Putamen (tissue), 1 donor: ENCODE data around the gene ALAS1.

Source experiments
- DNase-seq: peaks from one replicate; pipeline ENCODE4 v3.0.0-alpha.2; 2016; ENCODE audit warnings: low spot score

The ALAS1 gene

DNA sequence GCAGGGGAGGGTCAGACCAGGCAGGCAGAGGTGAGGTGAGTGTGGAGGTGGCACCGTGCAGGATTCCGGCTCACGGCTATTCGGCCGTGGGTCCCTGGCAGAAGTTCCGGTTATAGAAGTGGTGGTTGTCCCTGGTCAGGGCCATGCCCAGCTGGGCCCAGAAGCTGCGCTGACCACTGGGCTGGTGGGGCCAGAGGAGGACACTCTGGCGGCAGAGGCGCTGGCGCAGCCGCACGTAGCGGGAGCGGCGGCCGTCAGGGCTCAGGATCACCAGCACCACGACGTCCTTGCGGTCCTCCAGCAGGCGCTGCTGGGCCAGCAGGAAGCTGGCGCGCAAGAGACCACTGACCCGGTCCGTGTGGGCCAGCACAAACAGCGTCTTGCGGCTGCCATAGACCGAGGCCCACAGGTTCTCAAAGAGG lies 23.2 kb downstream of the ALAS1 start:
- no peak for DNase-seq

DNA sequence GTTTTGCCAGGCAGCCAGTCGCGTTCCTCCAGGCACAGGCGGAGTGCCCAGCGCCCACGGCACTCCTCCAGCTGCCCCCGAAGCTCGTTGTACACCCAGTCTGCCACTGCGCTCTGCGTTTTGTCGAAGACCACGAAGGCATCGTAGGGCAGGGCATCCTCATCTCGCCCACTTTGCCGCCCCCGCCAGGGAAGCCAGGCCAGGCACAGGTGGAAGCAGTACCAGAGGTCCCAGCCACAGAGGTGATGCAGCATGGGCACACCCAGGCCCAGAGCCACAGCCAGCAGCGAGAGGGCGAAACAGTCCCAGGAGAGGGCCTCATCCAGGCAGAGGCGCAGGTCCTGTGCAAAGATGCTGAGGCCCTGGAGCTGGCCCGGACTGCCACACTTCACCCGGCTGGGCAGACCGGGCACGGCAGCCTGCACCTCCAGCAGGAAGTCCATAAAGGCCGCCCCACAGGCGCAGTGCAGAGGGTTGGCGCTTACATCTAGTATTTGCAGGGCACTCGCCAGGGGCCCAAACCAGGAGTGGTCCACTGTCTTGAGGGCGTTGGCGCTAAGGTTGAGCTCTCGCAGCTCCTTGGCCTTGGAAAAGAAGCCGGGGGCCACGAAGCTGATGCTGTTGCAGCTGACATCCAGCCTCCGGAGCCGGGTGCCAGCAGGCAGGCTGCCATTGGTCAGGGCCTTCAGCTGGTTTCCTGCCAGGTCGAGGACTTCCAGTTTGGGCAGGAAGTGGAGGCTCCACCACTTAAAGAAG lies 23.8 kb downstream of the ALAS1 start:
- no peak for DNase-seq

DNA sequence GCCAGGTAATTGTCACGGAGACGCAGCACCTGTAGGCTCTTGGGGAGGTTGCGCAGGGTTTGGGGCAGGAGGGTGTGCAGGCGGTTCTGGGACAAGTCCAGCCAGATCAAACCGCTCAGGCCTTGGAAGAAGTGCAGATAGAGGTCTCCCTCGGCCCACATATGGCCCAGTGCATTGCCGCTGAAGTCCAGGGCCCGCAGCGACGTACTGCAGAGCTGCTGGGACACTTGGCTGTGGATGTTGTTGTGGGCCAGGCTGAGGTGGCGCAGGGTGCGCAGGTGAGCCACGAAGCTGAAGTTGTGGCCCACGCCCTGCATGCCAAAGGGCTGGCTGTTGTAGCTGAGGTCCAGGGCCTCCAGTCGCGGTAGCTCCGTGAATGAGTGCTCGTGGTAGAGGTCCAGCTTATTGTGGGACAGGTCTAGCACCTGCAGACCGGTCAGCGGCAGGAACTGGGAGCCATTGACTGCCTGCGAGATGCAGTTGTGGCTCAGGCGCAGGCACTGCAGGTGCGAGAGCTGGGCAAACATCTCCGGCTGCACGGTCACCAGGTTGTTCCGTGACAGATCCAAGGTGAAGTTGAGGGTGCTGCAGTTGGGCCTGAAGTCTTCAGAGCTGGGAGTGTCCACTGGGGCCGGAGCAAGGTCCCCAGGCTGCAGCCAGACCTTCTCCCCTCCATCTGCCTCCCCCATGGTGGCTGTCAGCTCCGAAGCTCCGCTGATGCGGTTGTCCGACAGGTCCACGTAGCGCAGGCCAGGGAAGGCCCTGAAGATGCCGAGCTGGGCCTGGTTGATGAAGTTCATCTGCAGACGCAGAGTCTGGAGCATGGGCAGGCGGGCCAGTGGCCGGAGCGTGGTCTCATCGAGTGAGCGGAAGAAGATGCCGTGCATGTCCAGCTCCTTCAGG lies 24.6 kb downstream of the ALAS1 start:
- DNase-seq, result no peak

DNA sequence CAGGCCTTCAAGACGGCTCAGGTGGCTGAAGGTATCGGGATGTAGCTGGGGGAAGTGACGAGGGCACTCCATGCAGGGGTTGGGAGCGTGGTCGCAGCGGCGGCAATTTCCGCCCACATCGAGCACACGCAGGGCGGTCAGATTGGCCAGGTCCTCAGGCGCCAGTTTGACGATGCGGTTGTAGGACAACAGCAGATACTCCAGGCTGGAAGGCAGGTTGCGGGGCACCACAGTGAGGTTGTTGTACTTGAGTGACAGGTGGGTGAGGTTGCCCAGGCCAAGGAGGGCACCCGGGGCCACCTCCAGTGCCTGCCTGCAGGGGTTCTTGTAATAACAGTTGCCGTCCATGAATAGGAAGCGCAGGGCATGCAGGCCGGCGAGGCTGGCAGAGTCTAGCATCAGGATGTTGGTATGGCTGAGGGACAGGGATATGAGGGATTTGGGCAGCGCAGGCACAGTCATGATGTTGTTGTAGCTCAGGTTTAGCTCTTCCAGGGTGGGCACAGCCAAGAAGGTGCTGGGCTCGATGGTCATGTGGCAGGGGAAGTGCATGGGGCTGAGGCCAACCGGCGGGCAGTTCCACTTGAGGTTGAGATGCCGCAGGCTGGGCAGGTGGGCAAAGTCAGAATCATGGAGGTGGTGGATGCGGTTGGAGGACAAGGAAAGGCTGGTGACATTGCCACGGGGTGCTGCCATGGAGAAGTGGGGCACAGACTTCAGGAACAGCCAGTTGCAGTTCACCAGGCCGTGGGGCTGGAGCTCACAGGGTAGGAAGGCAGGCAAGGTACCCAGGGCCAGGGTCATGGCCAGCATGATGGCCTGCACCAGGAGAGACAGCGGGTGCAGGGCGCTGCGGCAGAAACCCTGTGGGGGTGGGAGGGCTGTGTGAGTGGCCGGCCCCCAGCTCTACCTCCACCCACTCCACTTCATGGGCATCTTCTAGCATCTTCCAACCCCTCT lies 25.8 kb downstream of the ALAS1 start:
- no peak for DNase-seq

DNA sequence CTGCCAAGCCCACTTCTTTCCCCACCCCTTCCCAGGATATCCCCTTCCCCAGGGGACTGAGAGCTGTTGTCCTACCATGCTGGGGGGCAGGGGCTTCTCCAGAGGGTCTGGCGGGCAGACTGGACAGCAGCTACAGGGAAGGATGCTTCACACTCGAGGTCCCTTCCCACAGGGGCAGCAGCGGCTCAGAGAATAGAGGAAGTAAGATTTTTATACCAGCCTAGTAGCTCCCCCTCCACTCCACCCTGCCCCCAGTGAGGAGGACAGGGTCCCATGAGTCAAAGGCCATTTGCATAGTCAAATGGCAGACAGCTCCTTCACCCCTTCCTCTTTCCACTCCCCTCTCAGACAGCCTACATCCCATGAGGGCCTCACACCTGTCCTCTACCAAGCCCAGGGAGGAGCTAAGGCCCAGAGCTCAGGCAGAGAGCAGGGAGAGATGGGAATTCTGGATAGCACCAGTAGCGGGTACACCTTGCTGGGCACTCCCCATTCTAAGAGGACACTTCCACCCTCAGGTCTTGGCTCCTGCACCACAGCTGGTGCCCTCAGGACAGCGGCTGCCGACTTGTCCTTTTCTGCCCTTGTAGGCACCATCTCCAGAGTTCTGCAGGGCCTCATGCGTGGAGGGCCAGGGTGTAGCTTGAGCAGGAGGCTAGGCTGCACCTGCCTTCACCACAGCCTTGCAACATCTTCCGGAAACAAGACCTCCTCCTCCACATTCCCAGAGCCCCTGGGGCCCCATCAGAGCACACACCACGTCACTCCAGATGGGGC lies 27.7 kb downstream of the ALAS1 start, which contains the start of gene TLR9:
Gene TLR9 (minus strand): TSS at position 194 of the 777 bp plus-strand sequence. CDS start 116 bp downstream, at position 78.
- no peak for DNase-seq

DNA sequence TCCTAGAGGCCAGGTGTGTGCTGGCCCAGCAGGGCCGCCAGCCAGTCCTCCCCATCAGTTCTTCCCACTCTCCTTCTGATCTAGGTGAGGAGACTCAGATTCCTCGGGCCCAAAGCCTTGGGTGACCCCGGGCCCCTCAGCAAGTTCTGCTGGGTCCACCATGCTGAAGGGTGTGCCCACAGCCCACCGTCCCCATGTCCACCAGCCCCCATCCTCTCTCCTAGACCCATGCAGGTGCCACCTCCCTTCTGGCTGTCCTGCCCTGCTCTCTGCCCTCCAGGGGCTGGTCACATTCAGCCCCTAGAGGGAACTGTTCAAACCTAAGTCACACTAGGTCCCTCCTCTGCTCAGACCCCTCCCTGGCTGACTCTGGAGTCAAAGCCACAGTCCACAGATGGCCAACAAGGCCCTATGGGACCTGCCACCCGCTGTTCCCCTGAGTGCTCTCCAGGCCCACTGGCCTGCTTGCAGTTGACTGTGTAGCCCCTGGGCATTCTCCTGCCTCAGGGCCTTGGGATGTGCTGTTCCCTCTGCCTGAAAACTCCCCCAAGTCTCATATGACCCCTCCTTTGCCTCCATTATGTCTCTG lies 28.4 kb downstream of the ALAS1 start:
- DNase-seq, result no peak

DNA sequence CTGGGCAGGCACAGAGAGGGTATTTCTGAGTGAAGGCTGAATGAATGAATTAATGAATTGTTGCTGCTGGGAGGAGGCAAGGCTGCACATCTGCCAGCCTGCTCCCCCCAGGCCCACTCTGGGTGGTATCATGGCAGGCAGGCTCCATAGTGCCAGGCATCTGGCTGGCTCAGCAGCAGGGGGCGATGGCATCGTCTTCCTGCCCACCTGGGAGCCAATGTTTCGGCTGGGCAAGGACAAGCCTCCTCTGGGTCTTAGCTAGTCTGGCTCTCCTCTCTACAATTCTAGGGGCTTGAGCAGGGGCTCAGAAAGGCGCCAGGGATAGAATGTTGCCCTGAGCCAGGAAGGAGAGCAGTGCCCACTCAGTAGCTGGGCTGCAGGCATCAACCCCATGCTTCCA lies 29.2 kb downstream of the ALAS1 start:
- DNase-seq, result no peak

DNA sequence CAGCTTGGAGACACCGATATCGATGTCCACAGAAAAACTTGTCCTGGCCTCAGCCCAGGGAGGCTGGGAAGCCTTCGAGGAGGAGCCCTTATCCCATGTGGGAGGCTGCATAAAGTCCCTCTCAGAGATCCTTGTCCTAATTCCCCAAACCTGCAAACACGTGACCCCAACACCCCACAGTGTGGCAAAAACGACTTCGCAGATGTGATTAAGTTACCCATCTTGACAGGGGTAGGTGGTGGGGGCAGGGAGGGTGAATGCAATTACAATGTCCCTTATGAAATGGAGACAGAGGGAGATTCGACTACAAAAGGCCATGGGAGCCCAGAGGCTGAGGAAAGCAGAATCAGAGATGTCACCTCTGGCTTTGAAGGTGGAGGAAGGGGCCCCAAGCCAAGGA lies 29.8 kb downstream of the ALAS1 start:
- DNase-seq, result no peak

DNA sequence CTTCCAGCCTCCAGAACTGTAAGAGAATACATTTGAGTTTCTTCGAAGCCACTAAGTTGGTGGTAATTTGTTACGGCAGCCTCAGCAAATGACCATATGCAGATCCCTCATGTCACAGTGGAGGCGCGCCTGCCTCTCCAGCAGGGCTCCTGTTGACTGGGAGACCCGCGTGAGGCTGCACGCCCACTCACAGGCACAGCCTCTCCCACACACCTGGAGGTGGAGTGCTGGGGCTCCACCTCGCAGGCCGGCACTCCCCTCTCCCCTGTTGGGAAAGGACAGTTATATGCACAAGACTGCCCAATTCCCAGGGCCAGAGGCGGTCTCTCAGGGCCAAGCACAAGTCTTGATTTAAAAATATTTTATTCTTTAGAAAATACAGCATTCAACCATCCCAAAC lies 30.3 kb downstream of the ALAS1 start:
- no peak for DNase-seq

DNA sequence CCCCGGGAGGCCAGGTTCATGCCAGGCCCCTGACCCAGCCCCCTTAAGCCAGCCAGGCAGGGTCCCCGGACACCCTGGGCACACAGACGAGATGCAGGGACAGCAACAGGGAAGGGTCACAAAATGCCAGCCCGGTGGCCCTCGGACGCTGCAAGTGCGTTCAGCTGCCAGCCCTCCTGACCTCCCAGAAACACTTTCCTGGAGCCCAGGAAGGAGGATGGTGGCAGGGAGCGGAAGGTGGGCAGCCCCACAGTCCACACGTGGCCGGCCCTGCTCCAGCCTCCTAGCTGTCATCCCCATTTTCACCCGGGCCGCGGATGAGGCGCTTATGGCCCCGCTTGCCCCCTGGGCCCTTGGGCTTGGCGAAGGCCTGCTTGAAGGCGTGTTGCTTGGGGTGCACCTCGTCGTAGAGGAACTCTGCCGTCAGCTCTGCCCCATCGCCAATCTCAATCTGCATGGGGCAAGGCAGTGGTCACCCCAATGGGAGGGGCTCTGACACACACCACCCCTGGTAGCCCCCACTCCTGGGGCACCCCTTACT lies 30.9 kb downstream of the ALAS1 start:
- no peak for DNase-seq

DNA sequence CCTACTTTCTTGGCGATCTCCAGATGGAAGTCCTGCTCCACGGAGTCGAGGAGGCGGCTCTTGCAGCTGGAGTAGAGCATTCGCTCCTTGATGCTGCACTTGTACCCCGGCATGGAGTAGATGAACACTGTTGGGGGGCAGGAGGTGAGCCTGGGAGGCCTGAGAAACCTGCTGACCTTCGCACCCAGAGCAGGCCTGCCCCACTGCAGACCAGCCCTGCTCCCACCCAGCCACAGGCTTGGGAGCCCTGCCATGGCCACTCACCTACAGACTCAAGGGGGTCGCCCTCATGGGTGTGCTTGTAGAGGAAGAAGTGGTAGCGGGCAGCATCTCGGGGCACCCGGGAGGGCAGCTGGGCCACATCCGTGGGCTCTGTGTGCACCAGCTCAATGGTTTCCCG lies 31.7 kb downstream of the ALAS1 start:
- DNase-seq, result no peak

DNA sequence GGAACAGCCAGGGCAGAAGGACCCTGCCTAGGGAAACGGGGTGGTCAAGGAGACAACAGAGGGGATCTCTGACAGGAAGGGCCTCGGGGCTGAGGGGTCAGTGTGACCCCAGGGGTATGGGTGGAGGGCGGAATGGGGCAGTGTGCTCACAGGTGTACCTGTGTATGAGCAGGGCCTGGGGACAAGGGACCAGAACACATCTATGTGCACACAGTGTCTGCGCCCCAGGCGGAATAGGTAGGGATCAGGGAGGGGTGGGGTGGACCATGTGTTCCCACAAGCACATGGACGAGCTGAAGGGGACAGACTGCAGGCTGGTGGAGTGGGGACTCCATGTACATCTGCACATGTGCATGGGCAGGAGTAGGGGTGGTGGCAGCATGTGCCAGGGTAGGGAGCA lies 32.5 kb downstream of the ALAS1 start:
- no peak for DNase-seq

DNA sequence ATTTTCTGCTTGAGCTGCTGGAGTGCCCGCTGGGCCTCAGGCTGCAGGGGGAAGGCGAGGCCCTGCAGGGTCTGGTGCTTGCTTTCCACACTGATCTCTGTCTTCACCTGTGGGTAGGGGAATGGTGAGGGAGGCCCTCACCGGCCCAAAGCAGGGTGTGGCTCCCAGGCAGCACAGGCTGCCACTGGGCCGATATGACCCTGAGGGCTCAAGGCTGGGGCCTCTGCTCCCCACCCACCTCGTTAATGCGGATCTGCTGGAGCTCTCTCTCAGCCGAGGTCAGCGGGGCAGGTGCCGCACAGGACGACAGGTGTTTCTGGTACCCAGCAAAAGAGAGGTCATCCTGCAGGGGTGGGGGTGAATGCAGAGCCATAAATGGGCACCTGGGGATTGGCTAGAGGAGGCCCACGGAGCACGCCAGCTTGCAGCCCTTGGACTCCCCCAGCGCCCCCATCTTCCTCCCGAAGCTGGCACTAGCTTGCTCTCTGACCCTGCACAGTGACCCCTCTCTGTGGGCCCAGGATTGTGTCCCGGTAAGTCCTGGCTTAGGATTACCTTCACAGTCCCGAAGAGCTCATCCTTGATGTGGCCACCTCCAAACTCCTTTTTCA lies 33.0 kb downstream of the ALAS1 start:
- no peak for DNase-seq

DNA sequence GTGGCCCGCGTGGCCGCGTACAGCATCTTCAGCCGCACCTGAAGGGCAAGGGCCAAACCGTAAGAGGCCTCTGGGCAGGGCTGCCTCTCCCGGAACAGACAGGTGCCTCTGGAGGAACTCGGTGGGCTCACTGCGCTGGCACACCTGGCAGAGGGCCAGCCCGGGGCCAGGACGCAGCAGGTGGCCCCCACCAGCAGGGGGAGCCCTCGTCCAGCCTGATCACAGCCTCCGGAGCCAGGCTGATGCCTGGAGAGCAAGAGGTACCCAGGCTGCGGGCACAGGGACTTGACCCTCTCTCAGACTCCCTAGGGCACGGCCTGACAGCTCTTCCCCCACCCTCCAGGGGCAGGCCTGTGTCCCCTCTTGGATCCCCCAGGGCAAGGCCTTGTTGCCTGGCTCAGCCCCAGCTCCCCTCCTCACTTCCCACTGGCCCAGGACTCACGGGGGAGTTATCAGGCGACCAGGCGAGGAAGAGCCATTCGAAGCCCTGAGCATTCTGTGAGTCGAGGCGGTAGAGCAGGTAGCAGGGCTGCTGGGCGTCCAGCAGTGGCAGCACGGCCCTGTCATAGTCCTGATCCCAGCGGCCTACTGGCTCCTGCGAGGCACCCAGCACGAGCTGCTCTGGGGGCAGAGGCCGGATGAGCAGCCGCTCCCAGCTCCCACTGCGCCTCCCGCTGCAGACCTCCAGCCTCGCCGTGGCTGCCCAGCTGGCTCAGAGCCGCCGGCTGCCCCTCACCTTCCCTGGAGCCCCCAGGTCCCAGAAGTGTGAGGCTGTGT lies 33.7 kb downstream of the ALAS1 start:
- no peak for DNase-seq

DNA sequence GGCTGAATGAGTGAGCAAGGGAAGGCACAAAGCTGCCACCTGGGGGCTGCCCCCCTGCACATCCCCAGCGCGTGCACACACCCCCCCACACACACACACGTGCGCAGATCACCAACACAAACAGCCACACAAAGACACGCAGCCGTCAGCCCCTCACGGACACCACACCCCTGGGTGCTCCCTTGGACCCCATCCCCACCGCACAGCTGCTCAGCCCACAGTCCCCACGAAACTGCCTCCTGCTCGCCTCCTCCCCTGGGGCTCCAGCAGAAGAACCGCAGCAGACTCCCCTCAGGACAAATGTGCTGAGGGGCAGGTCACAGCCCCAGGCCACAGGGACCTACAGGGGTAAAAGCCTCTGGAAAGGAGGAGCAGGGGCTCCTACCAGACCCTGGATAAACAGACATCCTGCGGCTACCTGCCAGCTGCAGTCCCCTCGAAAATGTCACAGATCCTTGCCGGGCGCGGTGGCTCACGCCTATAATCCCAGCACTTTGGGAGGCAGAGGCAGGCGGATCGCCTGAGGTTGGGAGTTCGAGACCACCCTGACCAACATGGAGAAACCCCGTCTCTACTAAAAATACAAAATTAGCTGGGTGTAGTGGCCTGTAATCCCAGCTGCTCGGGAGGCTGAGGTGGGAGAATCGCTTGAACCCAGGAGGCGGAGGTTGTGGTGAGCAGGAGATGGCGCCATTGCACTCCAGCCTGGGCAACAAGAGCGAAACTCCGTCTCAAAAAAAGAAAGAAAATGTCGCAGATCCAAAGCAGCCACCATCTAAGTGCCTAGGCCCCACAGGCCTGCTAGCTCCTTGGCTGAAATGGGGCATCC lies 34.5 kb downstream of the ALAS1 start:
- no peak for DNase-seq

DNA sequence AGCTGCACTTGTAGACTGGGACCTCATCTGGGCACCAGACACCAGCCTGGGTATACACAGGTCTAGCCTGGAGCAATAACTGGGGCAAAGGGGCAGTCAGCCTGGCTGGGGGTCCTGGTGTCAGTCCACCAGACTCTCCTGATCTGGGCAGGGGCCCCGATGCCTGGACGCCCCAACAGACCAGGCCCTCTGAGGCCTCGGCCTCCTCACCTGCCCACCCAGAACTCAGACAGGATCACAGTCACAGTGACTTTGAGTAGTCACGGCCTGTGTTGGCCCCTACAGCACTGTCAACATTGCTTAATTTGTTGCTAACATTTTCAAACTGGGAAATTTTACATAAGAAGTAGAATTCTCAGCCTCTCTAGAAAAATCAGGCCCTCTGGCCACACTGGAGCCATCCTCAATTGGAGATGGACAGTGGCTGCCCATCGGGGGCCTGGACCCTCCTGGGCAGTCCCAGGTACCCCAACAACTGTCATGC lies 35.2 kb downstream of the ALAS1 start:
- DNase-seq, result no peak

DNA sequence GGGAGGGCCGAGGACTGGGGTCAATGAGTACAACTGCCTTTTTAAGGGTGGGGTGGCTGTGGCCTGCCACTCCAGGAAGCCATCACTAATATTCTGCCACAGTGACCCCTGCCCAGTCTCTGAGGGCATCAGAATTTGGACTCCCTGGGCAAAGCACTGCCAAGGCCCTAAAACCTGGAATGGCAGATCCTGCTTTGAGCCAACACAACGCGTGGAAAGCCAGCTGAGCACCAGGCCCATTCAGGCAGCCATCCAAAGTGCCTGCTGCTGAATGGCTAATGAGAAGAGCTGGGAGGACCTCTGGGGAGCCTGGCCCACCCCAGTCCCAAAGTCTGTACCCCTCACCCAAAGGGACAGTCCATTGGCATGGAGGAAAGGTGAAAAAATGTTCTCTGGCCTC lies 36.0 kb downstream of the ALAS1 start:
- DNase-seq, result no peak
